GM19328 (cell line): ENCODE results near the gene SMARCC1.
"Not testable (repeated sequence)": the region's sequence is repeated elsewhere in the genome, so short reads cannot be mapped to it uniquely, and the experiment has no call there.

ENCODE experiments used
- ATAC-seq: cut with Tn5 transposase; IDR thresholded peaks from one replicate; pipeline ENCODE4 v1.9.1; 2021; ENCODE audit warnings: mild to moderate bottlenecking, moderate library complexity; ENCODE audit not compliant: unreplicated experiment

The SMARCC1 gene

GRCh38 chr3:47772047-47772446 lies 9.6 kb downstream of the SMARCC1 start:
- no peak for ATAC-seq

DNA sequence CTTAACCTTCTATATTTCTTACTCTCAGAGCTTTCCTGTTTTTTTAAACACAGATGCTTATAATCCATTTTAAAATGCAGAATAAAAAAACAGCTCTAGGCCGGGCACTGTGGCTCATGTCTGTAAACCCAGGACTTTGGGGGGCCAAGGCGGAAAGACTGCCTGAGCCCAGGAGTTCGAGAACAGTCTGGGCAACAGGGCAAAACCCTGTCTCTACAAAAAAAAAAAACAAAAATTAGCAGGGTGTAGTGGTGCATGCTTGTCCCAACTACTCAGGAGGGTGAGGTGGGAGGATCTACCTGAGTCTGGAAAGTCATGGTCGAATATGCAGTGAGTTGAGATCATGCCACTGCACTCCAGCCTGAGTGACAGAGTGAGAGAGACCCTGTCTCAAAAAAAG lies 15.5 kb downstream of the SMARCC1 start:
- no peak for ATAC-seq

DNA sequence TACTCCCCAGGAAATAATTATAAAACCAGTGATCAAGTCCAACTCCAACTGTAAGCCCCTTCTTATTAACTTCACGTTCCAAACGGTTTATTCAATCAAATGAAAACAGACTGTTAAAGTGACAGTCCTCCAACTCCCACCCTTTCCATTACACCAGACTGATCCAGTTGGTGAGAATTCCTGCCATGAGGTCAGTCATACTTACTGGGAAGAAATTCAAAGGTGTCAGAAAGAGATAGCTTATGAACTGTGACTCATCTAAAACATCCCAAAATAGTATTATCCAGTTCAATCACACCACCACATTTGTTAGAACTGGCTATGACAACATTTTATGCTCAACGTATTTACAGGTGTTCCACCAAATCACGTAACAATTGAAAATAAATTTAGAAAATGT lies 19.5 kb downstream of the SMARCC1 start:
- no peak for ATAC-seq

- no peak for ATAC-seq
Observed at GRCh38 chr3:47761046-47761445, 20.6 kb downstream of the SMARCC1 start.

DNA sequence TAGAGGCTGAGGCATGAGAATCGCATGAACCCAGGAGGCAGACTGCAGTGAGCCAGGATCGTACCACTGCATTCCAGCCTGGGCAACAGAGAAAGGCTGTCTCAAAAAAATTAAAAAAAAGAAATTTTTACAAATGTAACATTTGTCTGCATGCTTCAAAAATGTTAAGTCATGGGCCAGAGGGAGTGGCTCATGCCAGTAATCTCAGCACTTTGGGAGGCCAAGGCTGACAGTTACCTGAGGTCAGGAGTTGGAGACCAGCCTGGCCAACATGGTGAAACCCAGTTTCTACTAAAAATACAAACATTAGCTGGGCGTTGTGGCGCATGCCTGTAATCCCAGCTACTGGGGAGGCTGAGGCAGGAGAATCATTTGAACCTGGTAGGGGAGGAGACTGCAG lies 21.5 kb downstream of the SMARCC1 start:
- ATAC-seq = not testable (repeated sequence)

- no peak for ATAC-seq
Observed at GRCh38 chr3:47758261-47759025, 23.2 kb downstream of the SMARCC1 start.

DNA sequence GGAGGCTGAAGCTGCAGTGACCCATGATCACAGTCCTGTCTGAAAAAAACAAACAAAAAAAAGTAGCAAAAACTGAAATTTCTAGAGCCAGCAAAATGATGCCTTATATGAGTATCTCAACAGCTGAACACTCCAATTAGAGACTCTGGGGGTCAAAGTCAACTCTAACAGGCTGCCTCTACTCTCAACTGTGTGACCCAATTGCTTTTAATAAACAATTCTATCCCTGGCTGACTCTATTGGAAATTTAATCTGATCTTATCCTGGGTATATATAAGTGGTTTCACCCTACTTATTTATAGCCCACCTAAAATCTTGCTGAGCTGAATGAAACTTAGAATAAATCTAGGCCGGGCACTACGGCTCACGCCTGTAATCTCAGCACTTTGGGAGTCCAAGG lies 29.0 kb downstream of the SMARCC1 start:
- no peak for ATAC-seq

DNA sequence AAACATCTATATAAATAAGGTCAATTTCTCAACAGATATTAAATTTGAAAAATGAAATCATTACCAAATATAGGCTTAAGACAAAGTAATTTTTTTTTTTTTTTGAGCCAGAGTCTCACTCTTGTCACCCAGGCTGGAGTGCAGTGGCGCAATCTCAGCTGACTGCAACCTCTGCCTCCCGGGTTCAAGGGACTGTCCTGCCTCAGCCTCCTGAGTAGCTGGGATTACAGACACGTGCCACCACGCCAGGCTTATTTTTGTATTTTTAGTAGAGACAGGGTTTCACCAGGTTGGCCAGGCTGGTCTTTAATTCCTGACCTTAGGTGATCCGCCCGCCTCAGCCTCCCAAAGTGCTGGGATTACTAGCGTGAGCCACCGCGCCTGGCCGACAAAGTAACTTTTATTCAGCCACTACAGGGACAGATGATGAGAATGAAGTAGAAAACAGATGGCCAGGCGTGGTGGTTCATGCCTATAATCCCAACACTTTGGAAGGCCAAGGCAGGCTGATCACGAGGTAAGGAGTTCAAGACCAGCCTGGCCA lies 30.8 kb downstream of the SMARCC1 start:
- not testable (repeated sequence) for ATAC-seq

GRCh38 chr3:47747558-47747957 lies 34.1 kb downstream of the SMARCC1 start:
- no peak for ATAC-seq

DNA sequence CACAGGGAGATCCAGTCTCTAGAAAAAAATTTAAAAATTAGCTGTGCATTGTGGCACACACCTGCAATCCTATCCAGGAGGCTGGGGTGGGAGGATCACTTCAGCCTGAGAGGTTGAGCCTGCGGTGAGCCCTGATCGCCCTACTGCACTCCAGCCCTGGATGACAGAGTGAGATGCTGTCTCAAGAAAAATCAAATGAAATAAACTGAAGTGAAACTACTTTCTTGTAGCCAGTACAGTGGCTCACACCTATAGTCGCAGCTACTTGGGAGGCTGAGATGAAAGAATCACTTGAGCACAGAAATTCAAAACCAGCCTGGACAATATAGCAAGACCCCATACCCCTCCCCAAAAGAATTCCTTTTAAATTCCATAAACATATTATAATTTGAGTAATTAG lies 35.4 kb downstream of the SMARCC1 start:
- no peak for ATAC-seq

DNA sequence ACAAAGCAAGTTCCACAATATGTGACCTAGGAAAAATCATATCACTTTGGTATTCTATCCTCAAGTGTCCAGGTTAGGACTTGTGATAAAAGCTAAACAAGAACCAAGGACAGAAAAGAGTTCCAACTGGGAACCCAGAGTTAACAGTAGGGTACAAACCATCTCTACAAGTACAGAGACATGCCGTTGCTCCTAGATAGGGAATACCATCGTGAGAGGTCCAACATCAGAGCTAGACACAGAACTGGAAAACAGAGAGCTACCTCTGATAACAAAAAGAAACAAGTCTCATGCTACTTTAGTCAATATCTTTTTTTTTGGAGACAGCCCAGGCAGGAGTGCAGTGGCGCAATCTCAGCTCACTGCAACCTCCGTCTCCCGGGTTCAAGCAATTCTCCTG lies 37.8 kb downstream of the SMARCC1 start:
- no peak for ATAC-seq

DNA sequence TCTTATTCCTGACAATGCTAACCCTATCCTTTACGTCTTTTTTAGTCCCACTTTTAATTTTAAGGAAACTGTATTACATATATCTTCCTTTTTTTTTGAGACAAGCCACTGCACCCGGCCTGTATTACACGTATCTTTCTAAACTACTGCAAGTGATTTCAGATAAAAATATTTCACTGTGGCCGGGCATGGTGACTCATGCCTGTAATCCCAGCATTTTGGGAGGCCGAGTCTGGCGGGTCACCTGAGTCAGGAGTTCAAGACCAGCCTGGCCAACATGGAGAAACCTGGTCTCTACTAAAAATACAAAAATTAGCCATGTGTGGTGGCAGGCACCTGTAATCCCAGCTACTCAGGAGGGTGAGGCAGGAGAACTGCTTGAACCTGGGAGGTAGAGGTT lies 38.3 kb downstream of the SMARCC1 start:
- not testable (repeated sequence) for ATAC-seq

- ATAC-seq = peak; percentile 63
Observed at GRCh38 chr3:47741925-47742324, 39.8 kb downstream of the SMARCC1 start.

- no peak for ATAC-seq
Observed at GRCh38 chr3:47732143-47732542, 49.5 kb downstream of the SMARCC1 start.

DNA sequence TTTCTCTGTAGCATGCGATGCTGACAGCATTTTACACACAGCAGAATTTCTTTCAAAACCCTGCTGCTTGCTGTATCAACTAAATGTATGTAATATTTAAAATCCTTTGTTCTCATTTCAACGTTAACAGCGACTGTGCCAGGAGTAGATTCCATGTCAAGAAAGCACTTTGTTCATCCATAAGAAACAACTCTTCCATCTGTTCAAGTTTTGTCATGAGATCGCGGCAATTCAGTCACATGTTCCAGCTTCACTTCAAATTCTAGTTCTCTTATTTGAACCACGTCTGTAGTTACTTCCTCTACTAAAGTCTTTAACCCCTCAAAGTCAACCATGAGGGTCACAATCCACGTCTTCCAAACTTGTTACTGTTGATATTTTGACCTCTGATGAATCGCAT lies 50.6 kb downstream of the SMARCC1 start:
- no peak for ATAC-seq

DNA sequence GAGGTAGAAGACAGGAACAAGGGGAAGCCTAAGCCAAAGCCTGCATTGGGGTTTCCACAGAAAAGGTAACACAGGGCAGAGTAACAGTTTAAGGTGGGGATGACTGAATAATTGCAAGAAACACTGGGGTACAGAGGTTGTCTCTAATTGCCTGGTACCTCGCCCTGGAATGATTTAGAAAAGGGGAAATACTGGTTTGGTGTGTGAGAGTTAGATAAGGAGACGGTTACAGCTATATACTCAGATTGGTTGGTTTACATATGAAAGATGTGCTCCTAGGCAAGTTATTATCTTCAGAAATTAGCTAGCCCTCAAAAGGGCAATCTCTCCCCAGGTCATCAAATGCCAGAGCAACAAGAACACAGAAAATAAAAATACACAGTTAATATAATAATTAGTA lies 58.8 kb downstream of the SMARCC1 start:
- ATAC-seq = no peak

- not testable (repeated sequence) for ATAC-seq
Observed at GRCh38 chr3:47717448-47717847, 64.2 kb downstream of the SMARCC1 start.

GRCh38 chr3:47716656-47717055 lies 65.0 kb downstream of the SMARCC1 start:
- no peak for ATAC-seq

DNA sequence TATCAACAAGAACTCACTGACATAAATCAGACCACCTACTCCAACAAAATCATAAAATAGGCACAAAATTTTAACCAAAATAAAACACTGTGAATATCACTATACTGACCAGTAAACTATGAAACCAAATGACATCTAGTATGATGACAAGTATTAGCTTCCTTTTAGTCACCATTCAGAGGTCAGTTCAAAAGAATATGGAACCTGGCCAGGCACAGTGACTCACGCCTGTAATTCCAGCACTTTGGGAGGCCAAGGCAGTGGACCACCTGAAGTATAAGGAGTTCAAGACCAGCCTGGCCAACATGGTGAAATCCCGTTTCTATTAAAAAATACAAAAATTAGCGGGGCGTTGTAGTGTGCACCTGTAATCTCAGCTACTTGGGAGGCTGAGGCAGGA lies 65.8 kb downstream of the SMARCC1 start:
- ATAC-seq = no peak

- ATAC-seq = no peak
Observed at GRCh38 chr3:47714606-47715005, 67.1 kb downstream of the SMARCC1 start.

- ATAC-seq = no peak
Observed at GRCh38 chr3:47713655-47714054, 68.0 kb downstream of the SMARCC1 start.

GRCh38 chr3:47712398-47712797 lies 69.3 kb downstream of the SMARCC1 start:
- no peak for ATAC-seq

GRCh38 chr3:47711596-47711995 lies 70.1 kb downstream of the SMARCC1 start:
- no peak for ATAC-seq
